Colonic mucosa (tissue), 4 donors: ENCODE data around the gene LBP. TPM values are rescaled to one million over a fixed set of nuclear protein-coding genes. Genes with fewer than 3 reads are reported as not detected.
"Not testable (repeated sequence)": the region's sequence is repeated elsewhere in the genome, so short reads cannot be mapped to it uniquely, and the experiment has no call there.

Experiments used
- DNase-seq: peaks from one replicate; pipeline ENCODE4 v3.0.0-alpha.2; 2020
- H3K27ac ChIP-seq: fragments of 200-600 bp; one replicate; pipeline ENCODE4 v1.8.0; 2021
- H3K27me3 ChIP-seq: fragments of 200-600 bp; one replicate; pipeline ENCODE4 v1.8.0; 2021
- H3K36me3 ChIP-seq: fragments of 200-600 bp; one replicate; pipeline ENCODE4 v1.8.0; 2021
- H3K4me1 ChIP-seq: fragments of 200-600 bp; one replicate; pipeline ENCODE4 v1.8.0; 2021; ENCODE audit warnings: mild to moderate bottlenecking
- H3K4me3 ChIP-seq: fragments of 200-600 bp; one replicate; pipeline ENCODE4 v1.8.0; 2021
- H3K9ac ChIP-seq, 2 donors: one replicate each; pipeline ENCODE4 v1.7.0; 2013; ENCODE audit warnings: control low read depth in 2 of 2, low read depth in 2 of 2, low read length in 2 of 2
- H3K9me3 ChIP-seq: fragments of 200-600 bp; one replicate; pipeline ENCODE4 v1.8.0; 2021
- CTCF ChIP-seq: fragments of 200-600 bp; IDR thresholded peaks from one replicate; pipeline ENCODE4 v1.8.0; 2022; ENCODE audit warnings: antibody characterized with exemption, mild to moderate bottlenecking
- intact Hi-C: fragments of 100-400 bp; cut with DNase I; formaldehyde crosslinking; loops from one replicate; pipeline ENCODE4 v1.14.1; 2022
- total RNA-seq, 2 donors: library from RNA; stranded (reverse); fragmentation: NEBNext Ultra II Directional in 1 of 2; extraction: Animal tissue kit (Norgen Biotek cat#: 25700) in 1 of 2; gene quantifications; one replicate each; pipeline ENCODE4 v1.2.1, GENCODE V29; 2021
- donor health status: healthy.
- donor health status: DM: no; HTN: no; CAD: no.
- donor health status: DM: no; HTN: no; CAD: no.

The LBP gene
- total RNA-seq, 2 donors from 2014 or later, result 0.32 TPM; not detected in 1

GRCh38 chr20:38386851-38387250, 40.6 kb downstream of the LBP start:
- no peaks in the 10 kb centered on the region for H3K4me1 ChIP-seq
- no peaks in the 10 kb centered on the region for H3K9me3 ChIP-seq
- no peaks in the 10 kb centered on the region for H3K36me3 ChIP-seq
- no peak for TF ChIP-seq CTCF
- DNase-seq, result no peak
- intact Hi-C loops, result no loop called here
- no peak overlapping the region for H3K4me3 ChIP-seq
- no peak overlapping the region for H3K9ac ChIP-seq
- H3K27me3 ChIP-seq, result no peaks in the 10 kb centered on the region
- H3K27ac ChIP-seq, result no peak overlapping the region

DNA sequence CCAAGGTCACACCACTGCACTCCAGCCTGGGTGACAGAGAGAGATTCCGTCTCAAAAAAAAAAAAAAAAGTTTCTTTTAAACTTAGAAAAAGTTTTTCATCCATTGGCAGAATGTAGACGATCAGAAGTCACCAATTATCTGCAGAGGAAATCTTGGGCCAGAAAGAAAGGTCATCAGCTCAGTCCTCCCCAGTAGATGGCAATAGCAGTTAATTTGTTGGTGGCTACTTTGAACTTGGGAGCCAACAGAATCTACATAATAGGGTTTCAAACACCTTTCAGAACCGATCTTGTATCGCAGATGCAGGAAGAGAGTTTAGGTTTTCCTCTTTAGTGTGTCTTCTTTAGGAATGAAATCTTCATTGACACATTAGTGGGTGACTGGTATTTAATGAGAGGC, 41.7 kb downstream of the LBP start:
- TF ChIP-seq CTCF, result no peak
- Histone ChIP-seq H3K27ac (no peak overlapping the region), H3K9ac (no peak overlapping the region), H3K27me3 (no peaks in the 10 kb centered on the region), H3K9me3 (no peaks in the 10 kb centered on the region), H3K4me1 (no peaks in the 10 kb centered on the region), H3K4me3 (no peak overlapping the region), H3K36me3 (no peaks in the 10 kb centered on the region)
- no peak for DNase-seq
- intact Hi-C loops, result no loop called here

DNA sequence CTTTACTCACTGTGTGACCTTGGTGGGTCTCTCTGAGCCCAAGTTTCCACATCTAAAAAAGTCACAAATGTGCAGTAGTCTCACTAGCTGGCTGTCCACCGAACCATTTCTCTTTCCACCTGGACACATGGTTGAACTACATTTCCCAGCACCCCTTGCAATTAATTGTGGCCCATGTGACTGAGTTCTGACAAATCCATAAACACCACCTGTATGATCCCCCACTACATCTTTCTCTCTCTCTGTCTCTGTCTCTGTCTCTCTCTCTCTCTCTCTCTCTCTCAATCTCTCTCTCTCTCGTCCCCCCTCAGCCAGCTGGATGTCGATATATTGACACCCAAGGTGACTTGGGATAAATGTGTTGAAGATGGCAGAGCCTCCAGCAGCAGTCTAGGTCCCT, 46.1 kb downstream of the LBP start:
- Histone ChIP-seq H3K9me3 (no peaks in the 10 kb centered on the region), H3K36me3 (no peaks in the 10 kb centered on the region), H3K27ac (no peak overlapping the region), H3K9ac (no peak overlapping the region), H3K4me3 (no peak overlapping the region), H3K4me1 (no peaks in the 10 kb centered on the region), H3K27me3 (no peaks in the 10 kb centered on the region)
- intact Hi-C loops, result no loop called here
- no peak for TF ChIP-seq CTCF
- DNase-seq, result no peak

- H3K27ac ChIP-seq, result no peak overlapping the region
- H3K9ac ChIP-seq, result no peak overlapping the region
- H3K27me3 ChIP-seq, result no peaks in the 10 kb centered on the region
- H3K4me3 ChIP-seq, result no peak overlapping the region
- intact Hi-C loops, result no loop called here
- H3K9me3 ChIP-seq, result no peaks in the 10 kb centered on the region
- DNase-seq, result no peak
- no peak for TF ChIP-seq CTCF
- H3K4me1 ChIP-seq, result no peaks in the 10 kb centered on the region
- no peaks in the 10 kb centered on the region for H3K36me3 ChIP-seq
These were observed 47.0 kb downstream of the LBP start for GRCh38 chr20:38393259-38393658.

GRCh38 chr20:38395165-38395564, 48.9 kb downstream of the LBP start:
- intact Hi-C loops, result no loop called here
- Histone ChIP-seq H3K4me3 (no peak overlapping the region), H3K9ac (no peak overlapping the region), H3K27ac (no peak overlapping the region), H3K36me3 (no peaks in the 10 kb centered on the region), H3K9me3 (no peaks in the 10 kb centered on the region), H3K4me1 (no peaks in the 10 kb centered on the region), H3K27me3 (no peaks in the 10 kb centered on the region)
- no peak for TF ChIP-seq CTCF
- DNase-seq, result no peak

GRCh38 chr20:38395751-38396395, 49.6 kb downstream of the LBP start:
- DNase-seq, H3K27me3 ChIP-seq, H3K9ac ChIP-seq, H3K9me3 ChIP-seq, H3K4me1 ChIP-seq, H3K27ac ChIP-seq, H3K36me3 ChIP-seq, H3K4me3 ChIP-seq, intact Hi-C loops: not testable (repeated sequence)
